ENCODE measurements around the gene GSK3A. TPM values are rescaled to one million over a fixed set of nuclear protein-coding genes. Genes with fewer than 3 reads are reported as not detected.
A peak's percentile ranks its signal among the peaks of the same experiment; 100 is the strongest.

Gene GSK3A
- polyA plus RNA-seq (2013, experiment 1 of 4), result 76.0 TPM
- polyA plus RNA-seq (2013, experiment 2 of 4), result 68.8 TPM
- polyA plus RNA-seq (2013, experiment 3 of 4), result 52.0 TPM
- 65.0 TPM for polyA plus RNA-seq (2013, experiment 4 of 4)

GRCh38 chr19:42242512-42243409, at the start of gene GSK3A:
GSK3A (minus strand) TSS chr19:42242602; CDS start chr19:42242465, 137 bp downstream.
- Histone ChIP-seq H3K4me1 (ENCODE audit: control insufficient read depth, insufficient read depth, low read length) (no peaks in the 10 kb centered on the region), H3K27ac (ENCODE audit: insufficient read depth, low read depth, low read length, poor library complexity, severe bottlenecking) (peak within 1 kb of the TSS; percentile 65), H3K36me3 (ENCODE audit: control insufficient read depth, insufficient read depth, low read length) (peaks cover 5% of the 10 kb centered on the region), H3K4me3 (ENCODE audit: insufficient read depth, low read depth, low read length) (peak within 1 kb of the TSS; percentile 62), H3K27me3 (ENCODE audit: control insufficient read depth, insufficient read depth, low read length, poor library complexity, severe bottlenecking) (no peaks in the 10 kb centered on the region), H3K9me3 (ENCODE audit: control insufficient read depth, low read length) (no peaks in the 10 kb centered on the region)
- WGBS, 2 experiments, result 0 to 1% methylated on average over 76 of the region's 76 CpGs

- Histone ChIP-seq H3K9me3 (ENCODE audit: control insufficient read depth, low read length) (no peaks in the 10 kb centered on the region), H3K27me3 (ENCODE audit: control insufficient read depth, insufficient read depth, low read length, poor library complexity, severe bottlenecking) (no peaks in the 10 kb centered on the region), H3K4me3 (ENCODE audit: insufficient read depth, low read depth, low read length) (no peak overlapping the region), H3K36me3 (ENCODE audit: control insufficient read depth, insufficient read depth, low read length) (peaks cover 70% of the 10 kb centered on the region), H3K27ac (ENCODE audit: insufficient read depth, low read depth, low read length, poor library complexity, severe bottlenecking) (no peak overlapping the region), H3K4me1 (ENCODE audit: control insufficient read depth, insufficient read depth, low read length) (peaks cover 7% of the 10 kb centered on the region)
- 77 to 80% methylated on average over 9 of the region's 9 CpGs for WGBS, 2 experiments
These were observed 49.0 kb upstream of the GSK3A start for GRCh38 chr19:42291435-42291810.

- H3K4me3 ChIP-seq (ENCODE audit: insufficient read depth, low read depth, low read length), result no peak overlapping the region
- no peaks in the 10 kb centered on the region for H3K9me3 ChIP-seq (ENCODE audit: control insufficient read depth, low read length)
- WGBS, 2 experiments, result 92 to 93% methylated on average over 31 of the region's 31 CpGs
- peaks cover 70% of the 10 kb centered on the region for H3K36me3 ChIP-seq (ENCODE audit: control insufficient read depth, insufficient read depth, low read length)
- peaks cover 12% of the 10 kb centered on the region for H3K4me1 ChIP-seq (ENCODE audit: control insufficient read depth, insufficient read depth, low read length)
- peak overlapping the region; percentile 8 for H3K27ac ChIP-seq (ENCODE audit: insufficient read depth, low read depth, low read length, poor library complexity, severe bottlenecking)
- no peaks in the 10 kb centered on the region for H3K27me3 ChIP-seq (ENCODE audit: control insufficient read depth, insufficient read depth, low read length, poor library complexity, severe bottlenecking)
These were observed 48.4 kb upstream of the GSK3A start for GRCh38 chr19:42290523-42291434.

GRCh38 chr19:42290136-42290522, 47.7 kb upstream of the GSK3A start:
- peak overlapping the region; percentile 8 for H3K27ac ChIP-seq (ENCODE audit: insufficient read depth, low read depth, low read length, poor library complexity, severe bottlenecking)
- H3K4me3 ChIP-seq (ENCODE audit: insufficient read depth, low read depth, low read length), result no peak overlapping the region
- H3K36me3 ChIP-seq (ENCODE audit: control insufficient read depth, insufficient read depth, low read length), result peaks cover 70% of the 10 kb centered on the region
- H3K27me3 ChIP-seq (ENCODE audit: control insufficient read depth, insufficient read depth, low read length, poor library complexity, severe bottlenecking), result no peaks in the 10 kb centered on the region
- H3K9me3 ChIP-seq (ENCODE audit: control insufficient read depth, low read length), result no peaks in the 10 kb centered on the region
- WGBS, 2 experiments, result 93 to 94% methylated on average over 13 of the region's 13 CpGs
- H3K4me1 ChIP-seq (ENCODE audit: control insufficient read depth, insufficient read depth, low read length), result peaks cover 19% of the 10 kb centered on the region

GRCh38 chr19:42289556-42290041, 47.2 kb upstream of the GSK3A start:
- Histone ChIP-seq H3K4me3 (ENCODE audit: insufficient read depth, low read depth, low read length) (no peak overlapping the region), H3K27ac (ENCODE audit: insufficient read depth, low read depth, low read length, poor library complexity, severe bottlenecking) (no peak overlapping the region), H3K27me3 (ENCODE audit: control insufficient read depth, insufficient read depth, low read length, poor library complexity, severe bottlenecking) (no peaks in the 10 kb centered on the region), H3K9me3 (ENCODE audit: control insufficient read depth, low read length) (no peaks in the 10 kb centered on the region), H3K4me1 (ENCODE audit: control insufficient read depth, insufficient read depth, low read length) (peaks cover 24% of the 10 kb centered on the region), H3K36me3 (ENCODE audit: control insufficient read depth, insufficient read depth, low read length) (peaks cover 68% of the 10 kb centered on the region)
- 93 to 95% methylated on average over 8 of the region's 8 CpGs for WGBS, 2 experiments

- Histone ChIP-seq H3K27ac (ENCODE audit: insufficient read depth, low read depth, low read length, poor library complexity, severe bottlenecking) (no peak overlapping the region), H3K9me3 (ENCODE audit: control insufficient read depth, low read length) (no peaks in the 10 kb centered on the region)
- 96 to 97% methylated on average over 22 of the region's 22 CpGs for WGBS, 2 experiments
These were observed 46.6 kb upstream of the GSK3A start for GRCh38 chr19:42288881-42289555.

GRCh38 chr19:42288387-42288786, 46.0 kb upstream of the GSK3A start:
- H3K36me3 ChIP-seq (ENCODE audit: control insufficient read depth, insufficient read depth, low read length), result peaks cover 64% of the 10 kb centered on the region
- H3K4me1 ChIP-seq (ENCODE audit: control insufficient read depth, insufficient read depth, low read length), result peaks cover 25% of the 10 kb centered on the region
- 95 to 98% methylated on average over 4 of the region's 4 CpGs for whole genome bisulfite sequencing, 2 experiments

More at GRCh38 chr19:42288881-42289555, 46.6 kb upstream of the GSK3A start:
- Histone ChIP-seq H3K27me3 (ENCODE audit: control insufficient read depth, insufficient read depth, low read length, poor library complexity, severe bottlenecking) (no peaks in the 10 kb centered on the region), H3K36me3 (ENCODE audit: control insufficient read depth, insufficient read depth, low read length) (peaks cover 64% of the 10 kb centered on the region), H3K4me3 (ENCODE audit: insufficient read depth, low read depth, low read length) (no peak overlapping the region), H3K4me1 (ENCODE audit: control insufficient read depth, insufficient read depth, low read length) (peaks cover 24% of the 10 kb centered on the region)

GRCh38 chr19:42287827-42288107, 45.4 kb upstream of the GSK3A start:
- Histone ChIP-seq H3K36me3 (ENCODE audit: control insufficient read depth, insufficient read depth, low read length) (peaks cover 59% of the 10 kb centered on the region), H3K9me3 (ENCODE audit: control insufficient read depth, low read length) (no peaks in the 10 kb centered on the region), H3K27me3 (ENCODE audit: control insufficient read depth, insufficient read depth, low read length, poor library complexity, severe bottlenecking) (no peaks in the 10 kb centered on the region), H3K4me3 (ENCODE audit: insufficient read depth, low read depth, low read length) (no peak overlapping the region), H3K4me1 (ENCODE audit: control insufficient read depth, insufficient read depth, low read length) (peaks cover 31% of the 10 kb centered on the region), H3K27ac (ENCODE audit: insufficient read depth, low read depth, low read length, poor library complexity, severe bottlenecking) (no peak overlapping the region)
- WGBS, 2 experiments, result 95 to 97% methylated on average over 10 of the region's 10 CpGs

More at GRCh38 chr19:42288387-42288786, 46.0 kb upstream of the GSK3A start:
- Histone ChIP-seq H3K27me3 (ENCODE audit: control insufficient read depth, insufficient read depth, low read length, poor library complexity, severe bottlenecking) (no peaks in the 10 kb centered on the region), H3K9me3 (ENCODE audit: control insufficient read depth, low read length) (no peaks in the 10 kb centered on the region), H3K27ac (ENCODE audit: insufficient read depth, low read depth, low read length, poor library complexity, severe bottlenecking) (no peak overlapping the region), H3K4me3 (ENCODE audit: insufficient read depth, low read depth, low read length) (no peak overlapping the region)

GRCh38 chr19:42287017-42287826, 44.8 kb upstream of the GSK3A start:
- Histone ChIP-seq H3K36me3 (ENCODE audit: control insufficient read depth, insufficient read depth, low read length) (peaks cover 54% of the 10 kb centered on the region), H3K4me1 (ENCODE audit: control insufficient read depth, insufficient read depth, low read length) (peaks cover 36% of the 10 kb centered on the region), H3K27ac (ENCODE audit: insufficient read depth, low read depth, low read length, poor library complexity, severe bottlenecking) (no peak overlapping the region), H3K9me3 (ENCODE audit: control insufficient read depth, low read length) (no peaks in the 10 kb centered on the region), H3K4me3 (ENCODE audit: insufficient read depth, low read depth, low read length) (no peak overlapping the region), H3K27me3 (ENCODE audit: control insufficient read depth, insufficient read depth, low read length, poor library complexity, severe bottlenecking) (no peaks in the 10 kb centered on the region)
- 95 to 96% methylated on average over 30 of the region's 30 CpGs for WGBS, 2 experiments

Data from ectodermal cell (in vitro differentiated cells).